SU-DHL-6 (cell line): ENCODE measurements around the gene FGFR1OP2.

Experiments
- H2AFZ ChIP-seq: fragments of 200-600 bp; sonication (generic); 2 replicates; pipeline ENCODE4 v1.6.1; 2014; ENCODE audit warnings: low read depth, mild to moderate bottlenecking, moderate library complexity, mixed read lengths, antibody characterized with exemption, low read length; ENCODE audit not compliant: severe bottlenecking
- H3F3A ChIP-seq: fragments of 200-600 bp; shearing (Covaris generic); 2 replicates; pipeline ENCODE4 v1.6.0; 2016; ENCODE audit warnings: antibody characterized with exemption, mild to moderate bottlenecking; ENCODE audit not compliant: insufficient read depth
- H3K27ac ChIP-seq: fragments of 200-600 bp; sonication (generic); 2 replicates; pipeline ENCODE4 v1.5.1; 2016; ENCODE audit warnings: low read depth, mild to moderate bottlenecking, low read length, moderate library complexity, mixed read lengths
- H3K27me3 ChIP-seq: fragments of 200-600 bp; sonication (generic), shearing (Covaris generic); 2 replicates; pipeline ENCODE4 v1.6.0; 2014; ENCODE audit warnings: mild to moderate bottlenecking, low read length
- H3K36me3 ChIP-seq: fragments of 200-600 bp; sonication (generic); 2 replicates; pipeline ENCODE4 v1.6.1; 2014; ENCODE audit warnings: mild to moderate bottlenecking, low read length, mixed read lengths
- H3K4me2 ChIP-seq: fragments of 300-600, 200-600 bp; shearing (Covaris generic), sonication (generic); 2 replicates; pipeline ENCODE4 v1.6.0; 2014; ENCODE audit warnings: low read length, low read depth, mild to moderate bottlenecking; ENCODE audit not compliant: poor library complexity, severe bottlenecking
- H3K4me3 ChIP-seq: fragments of 200-600 bp; sonication (generic); 2 replicates; pipeline ENCODE4 v1.5.1; 2014; ENCODE audit warnings: antibody characterized with exemption, low read length, mild to moderate bottlenecking, mixed read lengths; ENCODE audit not compliant: insufficient read depth, poor library complexity, severe bottlenecking
- H3K79me2 ChIP-seq: fragments of 200-600 bp; sonication (generic); 2 replicates; pipeline ENCODE4 v1.6.1; 2014; ENCODE audit warnings: mild to moderate bottlenecking, low read length, moderate library complexity; ENCODE audit not compliant: insufficient read depth
- H3K9ac ChIP-seq: fragments of 200-600 bp; sonication (generic); 2 replicates; pipeline ENCODE4 v1.7.0; 2014; ENCODE audit warnings: mild to moderate bottlenecking, low read length
- H3K9me2 ChIP-seq: fragments of 200-600 bp; sonication (generic); replicated peaks from 2 replicates; pipeline ENCODE4 v1.6.1; 2014; ENCODE audit warnings: low read length; ENCODE audit not compliant: insufficient read depth
- H3K9me3 ChIP-seq: fragments of 200-600 bp; sonication (generic); 2 replicates; pipeline ENCODE4 v1.6.1; 2014; ENCODE audit warnings: low read length, mixed read lengths; ENCODE audit not compliant: insufficient read depth
- H4K20me1 ChIP-seq: fragments of 200-600 bp; sonication (generic); 2 replicates; pipeline ENCODE4 v1.6.1; 2014; ENCODE audit warnings: low read depth, mild to moderate bottlenecking, antibody characterized with exemption, low read length, moderate library complexity, mixed read lengths
- EZH2phosphoT487 ChIP-seq: fragments of 200-600 bp; sonication (generic), shearing (Covaris generic); conservative IDR thresholded peaks from 2 replicates; pipeline ENCODE4 v1.6.1; 2018; ENCODE audit warnings: mild to moderate bottlenecking, antibody characterized with exemption, low read length, moderate library complexity, mixed read lengths
- TF ChIP-seq, protein P1 (sequence below): fragments of 200-600 bp; sonication (generic); IDR thresholded peaks from one replicate; pipeline ENCODE4 v1.5.1; 2017; ENCODE audit warnings: antibody characterized with exemption, mild to moderate bottlenecking, low read length, moderate library complexity; ENCODE audit not compliant: insufficient read depth, poor library complexity, severe bottlenecking

The FGFR1OP2 gene

GRCh38 chr12:26994109-26994508 lies 55.8 kb downstream of the FGFR1OP2 start:
- H3K27me3 ChIP-seq = no peaks in the 10 kb centered on the region
- no peaks in the 10 kb centered on the region for H3K9me2 ChIP-seq
- no peaks in the 10 kb centered on the region; the same call in 1 of the 2 replicates for H3K36me3 ChIP-seq
- no peak overlapping the region for H2AFZ ChIP-seq
- no peak overlapping the region for H3K4me2 ChIP-seq
- H3K27ac ChIP-seq = no peak overlapping the region
- no peaks in the 10 kb centered on the region for H3F3A ChIP-seq
- no peak overlapping the region for H3K9ac ChIP-seq
- no peaks in the 10 kb centered on the region for H3K79me2 ChIP-seq
- no peaks in the 10 kb centered on the region for H4K20me1 ChIP-seq
- no peaks in the 10 kb centered on the region for H3K9me3 ChIP-seq
- no peak overlapping the region for H3K4me3 ChIP-seq
- TF ChIP-seq EZH2phosphoT487 = no peak
- TF ChIP-seq, protein P1, sequence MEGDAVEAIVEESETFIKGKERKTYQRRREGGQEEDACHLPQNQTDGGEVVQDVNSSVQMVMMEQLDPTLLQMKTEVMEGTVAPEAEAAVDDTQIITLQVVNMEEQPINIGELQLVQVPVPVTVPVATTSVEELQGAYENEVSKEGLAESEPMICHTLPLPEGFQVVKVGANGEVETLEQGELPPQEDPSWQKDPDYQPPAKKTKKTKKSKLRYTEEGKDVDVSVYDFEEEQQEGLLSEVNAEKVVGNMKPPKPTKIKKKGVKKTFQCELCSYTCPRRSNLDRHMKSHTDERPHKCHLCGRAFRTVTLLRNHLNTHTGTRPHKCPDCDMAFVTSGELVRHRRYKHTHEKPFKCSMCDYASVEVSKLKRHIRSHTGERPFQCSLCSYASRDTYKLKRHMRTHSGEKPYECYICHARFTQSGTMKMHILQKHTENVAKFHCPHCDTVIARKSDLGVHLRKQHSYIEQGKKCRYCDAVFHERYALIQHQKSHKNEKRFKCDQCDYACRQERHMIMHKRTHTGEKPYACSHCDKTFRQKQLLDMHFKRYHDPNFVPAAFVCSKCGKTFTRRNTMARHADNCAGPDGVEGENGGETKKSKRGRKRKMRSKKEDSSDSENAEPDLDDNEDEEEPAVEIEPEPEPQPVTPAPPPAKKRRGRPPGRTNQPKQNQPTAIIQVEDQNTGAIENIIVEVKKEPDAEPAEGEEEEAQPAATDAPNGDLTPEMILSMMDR = no peak

- no peak overlapping the region for H3K9ac ChIP-seq
- H2AFZ ChIP-seq = no peak overlapping the region
- H3K79me2 ChIP-seq = no peaks in the 10 kb centered on the region
- H3K4me2 ChIP-seq = no peak overlapping the region
- no peaks in the 10 kb centered on the region for H3K9me3 ChIP-seq
- no peaks in the 10 kb centered on the region for H4K20me1 ChIP-seq
- TF ChIP-seq, protein P1 = no peak
- TF ChIP-seq EZH2phosphoT487 = no peak
- H3K4me3 ChIP-seq = no peak overlapping the region
- H3K27ac ChIP-seq = no peak overlapping the region
- H3K36me3 ChIP-seq = no peaks in the 10 kb centered on the region; the same call in 1 of the 2 replicates
- no peaks in the 10 kb centered on the region for H3K27me3 ChIP-seq
- H3K9me2 ChIP-seq = no peaks in the 10 kb centered on the region
- H3F3A ChIP-seq = no peaks in the 10 kb centered on the region
Measured at GRCh38 chr12:26995706-26996105, 57.4 kb downstream of the FGFR1OP2 start.

DNA sequence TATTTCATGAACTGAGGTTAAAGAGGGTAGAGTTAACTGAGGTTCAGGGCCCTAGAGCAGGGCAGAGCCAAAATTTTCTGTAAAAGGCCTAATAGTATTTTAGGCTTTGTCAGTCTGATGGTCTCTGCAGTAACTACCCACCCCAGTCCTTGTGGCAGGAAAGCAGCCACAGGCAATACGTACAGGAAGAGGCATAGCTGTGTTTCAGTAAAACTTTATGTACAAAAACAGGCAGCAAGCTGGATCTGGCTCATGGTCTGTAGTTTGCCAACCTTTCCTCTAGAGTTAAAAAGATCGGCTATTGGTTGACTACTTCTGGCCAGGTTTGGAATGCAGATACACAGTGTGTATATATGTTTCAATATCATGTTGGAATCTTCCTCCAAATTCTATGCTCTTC lies 58.7 kb downstream of the FGFR1OP2 start:
- Histone ChIP-seq H3K9ac (no peak overlapping the region), H3K4me2 (no peak overlapping the region)

More for the DNA sequence above, 58.7 kb downstream of the FGFR1OP2 start:
- Histone ChIP-seq H3K9me2 (no peaks in the 10 kb centered on the region), H2AFZ (no peak overlapping the region), H3F3A (no peaks in the 10 kb centered on the region), H3K79me2 (no peaks in the 10 kb centered on the region), H4K20me1 (no peaks in the 10 kb centered on the region), H3K36me3 (no peaks in the 10 kb centered on the region; the same call in 1 of the 2 replicates), H3K27ac (no peak overlapping the region), H3K27me3 (no peaks in the 10 kb centered on the region), H3K9me3 (no peaks in the 10 kb centered on the region), H3K4me3 (no peak overlapping the region)
- TF ChIP-seq EZH2phosphoT487 = no peak
- TF ChIP-seq, protein P1 = no peak
